HepG2 (cell line): ENCODE measurements around the gene CCDC148. TPM values are rescaled to one million over a fixed set of nuclear protein-coding genes. Genes with fewer than 3 reads are reported as not detected.

Source experiments
- ARID3A ChIP-seq: IDR thresholded peaks from 2 replicates; pipeline ENCODE4 v1.6.1; 2012; ENCODE audit warnings: low read depth, low read length, improper control_type of control experiment
- ARID5B ChIP-seq: IDR thresholded peaks from 2 replicates; pipeline ENCODE4 v1.4.0; 2020; ENCODE audit warnings: mild to moderate bottlenecking, missing genetic modification reagents
- CEBPG ChIP-seq: IDR thresholded peaks from 2 replicates; pipeline ENCODE4 v1.6.1; 2016
- FOXA1 ChIP-seq, 2 experiments: fragments of 450-650 bp in 1 of 2; sonication (generic) in 1 of 2; formaldehyde crosslinking in 1 of 2; IDR thresholded peaks; 2 replicates each; pipeline versions ENCODE4 v1.4.0 to v1.6.1; 2016 to 2020; ENCODE audit warnings: missing genetic modification reagents in 1 of 2
- FOXP1 ChIP-seq, 2 experiments: fragments of 450-650 bp in 1 of 2; IDR thresholded peaks; 2 replicates each; pipeline ENCODE4 v1.6.1; 2017 to 2018; ENCODE audit warnings: antibody characterized with exemption in 1 of 2
- FUBP1 ChIP-seq: sonication (generic); formaldehyde crosslinking; IDR thresholded peaks from 2 replicates; pipeline ENCODE4 v1.5.1; 2020; ENCODE audit warnings: missing genetic modification reagents, mild to moderate bottlenecking, borderline replicate concordance
- GPN1 ChIP-seq: sonication (generic); formaldehyde crosslinking; IDR thresholded peaks from 2 replicates; pipeline ENCODE4 v1.5.1; 2020; ENCODE audit warnings: missing genetic modification reagents, borderline replicate concordance
- HOMEZ ChIP-seq: IDR thresholded peaks from 2 replicates; pipeline ENCODE4 v1.6.1; 2016; ENCODE audit warnings: low read depth
- NFIC ChIP-seq: IDR thresholded peaks from 2 replicates; pipeline ENCODE4 v1.6.1; 2012; ENCODE audit warnings: mild to moderate bottlenecking, low read length, inconsistent platforms
- NKX3-1 ChIP-seq: sonication (generic); formaldehyde crosslinking; IDR thresholded peaks from 2 replicates; pipeline ENCODE4 v1.5.0; 2020; ENCODE audit warnings: missing genetic modification reagents
- RARA ChIP-seq: IDR thresholded peaks from 2 replicates; pipeline ENCODE4 v1.6.1; 2016; ENCODE audit warnings: missing genetic modification reagents, missing compliant biosample characterization
- ZGPAT ChIP-seq: IDR thresholded peaks from 2 replicates; pipeline ENCODE4 v1.6.1; 2016; ENCODE audit warnings: mild to moderate bottlenecking
- ZNF207 ChIP-seq: fragments of 450-650 bp; IDR thresholded peaks from 2 replicates; pipeline ENCODE4 v1.6.1; 2016; ENCODE audit warnings: antibody characterized with exemption, borderline replicate concordance
- polyA plus RNA-seq, 8 experiments: library from polyadenylated mRNA; depleted of rRNA in 3 of 8; stranded (reverse) in 7 of 8; unstranded in 1 of 8; fragments of >200 nt; fragmentation: Illumina TruSeq in 4 of 8; extraction: Trizol in 4 of 8; gene quantifications; 2 replicates each; pipeline versions ENCODE4 v1.2.1 to v1.2.3, GENCODE V29; 2011 to 2016; ENCODE audit warnings: low read depth in 4 of 8, missing spikeins in 1 of 8, mixed read lengths in 1 of 8; ENCODE audit not compliant: insufficient read depth in 1 of 8
- total RNA-seq, 5 experiments: library from RNA; depleted of rRNA; stranded (reverse); fragments of >200 nt; fragmentation: Illumina TruSeq; extraction: Trizol; gene quantifications; 2 replicates each; pipeline ENCODE4 v1.2.3, GENCODE V29; 2016; ENCODE audit warnings: low read depth in 1 of 5

Gene CCDC148
- total and polyA plus RNA-seq, 2 of the 13 experiments (the other 11 are each of a cell fraction or from before 2014, with no cell fraction given): 0.30 to 0.49 TPM

- TF ChIP-seq ARID5B (peak; percentile 20; the same call in 1 of the 2 replicates), NFIC (0 out of 2 replicates have a peak, but pooled peaks have one; percentile 48), HOMEZ (no peak), ZGPAT (CRISPR knock-in tag) (0 out of 2 replicates have a peak, but pooled peaks have one; percentile 39), ZNF207 (no peak), FOXA1 (IDR thresholded peaks at IDR 0.05) (peak; percentile 41; the same call in 1 of the 2 replicates), FOXA1 (CRISPR knock-in tag; IDR thresholded peaks at IDR 0.05) (peak; percentile 37; the same call in 1 of the 2 replicates), FUBP1 (CRISPR knock-in tag) (no peak), GPN1 (no peak), CEBPG (0 out of 2 replicates have a peak, but pooled peaks have one; percentile 21), ARID3A (0 out of 2 replicates have a peak, but pooled peaks have one; percentile 18), RARA (CRISPR knock-in tag) (0 out of 2 replicates have a peak, but pooled peaks have one; percentile 8), NKX3-1 (CRISPR knock-in tag) (no peak), FOXP1 (IDR thresholded peaks at IDR 0.05) (no peak), FOXP1 (CRISPR knock-in tag; IDR thresholded peaks at IDR 0.05) (peak; percentile 44; the same call in 1 of the 2 replicates)
Observed at GRCh38 chr2:158504088-158504487, 47.5 kb upstream of the CCDC148 start (continued).
